ENCODE data around the gene HHIPL1. TPM values are rescaled to one million over a fixed set of nuclear protein-coding genes. Genes with fewer than 3 reads are reported as not detected.

The HHIPL1 gene
- total RNA-seq, 3 donors from 2014 or later = 0.26 to 3.2 (median 1.1) TPM

DNA sequence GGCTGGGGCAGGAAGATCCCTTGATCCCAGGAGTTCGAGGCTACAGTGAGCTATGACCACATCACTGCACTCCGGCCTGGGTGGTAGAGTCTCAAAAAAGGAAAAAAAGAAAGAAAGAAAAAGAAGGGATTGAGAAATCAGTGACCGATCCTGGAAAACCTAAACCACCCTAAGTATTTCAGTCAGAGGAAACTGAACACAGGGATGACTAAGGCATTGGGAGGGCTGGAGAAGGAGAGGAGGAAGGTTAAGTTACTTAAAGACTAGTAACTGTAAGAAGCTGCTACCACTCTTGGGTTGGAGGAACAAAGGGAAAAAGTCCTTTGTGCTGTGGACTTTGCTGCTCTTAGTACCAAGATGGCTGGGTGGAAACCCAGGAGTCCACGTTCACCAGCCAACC, 10.6 kb downstream of the HHIPL1 start:
- DNase-seq (no peak), ATAC-seq (no peak)
- no peaks in the 10 kb centered on the region for H3K4me1 ChIP-seq (ENCODE audit: low read depth)
- H3K36me3 ChIP-seq (ENCODE audit: low read depth) = no peaks in the 10 kb centered on the region
- H3K4me3 ChIP-seq = no peak overlapping the region
- intact Hi-C loops (cut with DNase I, micrococcal nuclease) = no loop called here
- TF ChIP-seq, protein P1, sequence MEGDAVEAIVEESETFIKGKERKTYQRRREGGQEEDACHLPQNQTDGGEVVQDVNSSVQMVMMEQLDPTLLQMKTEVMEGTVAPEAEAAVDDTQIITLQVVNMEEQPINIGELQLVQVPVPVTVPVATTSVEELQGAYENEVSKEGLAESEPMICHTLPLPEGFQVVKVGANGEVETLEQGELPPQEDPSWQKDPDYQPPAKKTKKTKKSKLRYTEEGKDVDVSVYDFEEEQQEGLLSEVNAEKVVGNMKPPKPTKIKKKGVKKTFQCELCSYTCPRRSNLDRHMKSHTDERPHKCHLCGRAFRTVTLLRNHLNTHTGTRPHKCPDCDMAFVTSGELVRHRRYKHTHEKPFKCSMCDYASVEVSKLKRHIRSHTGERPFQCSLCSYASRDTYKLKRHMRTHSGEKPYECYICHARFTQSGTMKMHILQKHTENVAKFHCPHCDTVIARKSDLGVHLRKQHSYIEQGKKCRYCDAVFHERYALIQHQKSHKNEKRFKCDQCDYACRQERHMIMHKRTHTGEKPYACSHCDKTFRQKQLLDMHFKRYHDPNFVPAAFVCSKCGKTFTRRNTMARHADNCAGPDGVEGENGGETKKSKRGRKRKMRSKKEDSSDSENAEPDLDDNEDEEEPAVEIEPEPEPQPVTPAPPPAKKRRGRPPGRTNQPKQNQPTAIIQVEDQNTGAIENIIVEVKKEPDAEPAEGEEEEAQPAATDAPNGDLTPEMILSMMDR (IDR thresholded peaks at IDR 0.05) = no peak
- no peaks in the 10 kb centered on the region for H3K9me3 ChIP-seq

DNA sequence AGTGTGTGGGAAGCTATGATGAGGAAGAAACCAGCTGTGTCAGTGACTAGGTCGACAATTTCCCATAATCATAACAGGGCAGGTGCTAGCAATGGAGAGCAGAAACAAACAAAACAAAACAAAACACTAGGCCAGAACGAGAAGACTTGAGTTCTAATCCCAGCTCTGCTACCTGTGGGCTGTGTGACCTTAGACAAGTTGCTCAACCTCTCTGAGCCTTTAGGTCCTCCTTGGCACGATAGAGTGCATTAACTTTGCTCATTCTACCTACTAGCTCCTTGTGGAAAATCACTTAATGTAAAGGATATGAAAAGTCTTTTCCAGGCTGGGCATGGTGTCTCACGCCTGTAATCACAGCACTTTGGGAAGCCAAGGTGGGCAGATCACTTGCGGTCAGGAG, 11.2 kb downstream of the HHIPL1 start:
- ATAC-seq = no peak
- intact Hi-C loops (cut with DNase I, micrococcal nuclease) = no loop called here

DNA sequence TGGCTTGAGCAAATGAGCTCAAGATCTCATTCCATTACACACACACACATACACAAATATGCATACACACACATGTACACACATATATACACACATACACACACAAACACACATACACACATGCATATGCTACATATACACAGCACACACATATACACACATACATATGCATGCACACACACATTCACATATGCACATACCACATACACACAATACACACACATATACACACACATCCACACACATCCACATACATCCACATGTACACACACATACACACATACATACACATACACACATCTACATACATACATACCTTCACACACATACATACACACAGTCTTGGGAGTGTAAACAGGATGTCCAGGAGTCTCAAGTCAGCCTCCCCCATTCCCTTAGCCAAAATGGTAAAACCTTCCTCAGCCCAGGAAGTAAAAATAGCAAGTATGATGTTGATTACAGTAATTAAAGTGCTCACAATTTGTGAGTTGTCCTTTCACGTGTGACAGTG, 12.8 kb downstream of the HHIPL1 start:
- ATAC-seq (no peak), DNase-seq (no peak)
- Histone ChIP-seq H3K4me3 (no peak overlapping the region), H3K4me1 (ENCODE audit: low read depth) (no peaks in the 10 kb centered on the region), H3K36me3 (ENCODE audit: low read depth) (no peaks in the 10 kb centered on the region), H3K9me3 (no peaks in the 10 kb centered on the region)
- intact Hi-C loops (cut with DNase I, micrococcal nuclease) = no loop called here
- TF ChIP-seq, protein P1 (IDR thresholded peaks at IDR 0.05) = no peak

More for the DNA sequence above, 11.2 kb downstream of the HHIPL1 start:
- TF ChIP-seq, protein P1 (IDR thresholded peaks at IDR 0.05) = no peak
- Histone ChIP-seq H3K4me3 (no peak overlapping the region), H3K9me3 (no peaks in the 10 kb centered on the region), H3K4me1 (ENCODE audit: low read depth) (no peaks in the 10 kb centered on the region), H3K36me3 (ENCODE audit: low read depth) (no peaks in the 10 kb centered on the region)
- no peak for DNase-seq

DNA sequence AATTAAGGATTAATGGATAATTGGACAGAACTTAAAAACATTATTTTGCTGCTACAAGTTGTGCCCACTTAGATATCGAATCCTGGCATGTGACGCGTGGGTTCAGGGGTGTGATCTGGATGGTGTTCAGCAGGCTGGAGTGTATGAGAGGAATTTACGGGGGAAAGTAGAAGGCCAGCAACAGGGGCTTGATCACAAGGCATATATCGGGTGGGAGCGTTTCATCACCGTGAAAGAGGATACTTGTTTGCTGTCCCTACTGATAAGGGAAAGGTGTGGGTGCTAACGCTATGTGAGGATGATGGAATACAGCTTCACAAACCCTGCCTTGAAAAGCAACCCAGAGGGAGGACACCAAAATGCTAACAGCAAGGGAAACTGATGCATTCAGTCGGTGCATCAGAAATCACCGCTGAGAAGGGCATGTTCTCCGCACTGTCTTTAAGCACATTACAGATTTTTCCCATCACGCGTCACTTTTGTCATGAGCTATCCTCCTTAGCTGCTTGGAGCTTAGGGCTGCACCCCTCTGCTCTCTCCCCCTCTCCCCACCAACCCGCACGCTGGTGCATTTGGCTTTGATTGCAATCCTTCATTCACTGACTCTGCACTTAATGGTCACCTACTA, 13.4 kb downstream of the HHIPL1 start:
- Histone ChIP-seq H3K4me1 (ENCODE audit: low read depth) (no peaks in the 10 kb centered on the region), H3K9me3 (no peaks in the 10 kb centered on the region), H3K36me3 (ENCODE audit: low read depth) (no peaks in the 10 kb centered on the region), H3K4me3 (no peak overlapping the region)
- ATAC-seq (no peak), DNase-seq (no peak)
- TF ChIP-seq, protein P1 (IDR thresholded peaks at IDR 0.05) = no peak
- intact Hi-C loops (cut with DNase I, micrococcal nuclease) = no loop called here

DNA sequence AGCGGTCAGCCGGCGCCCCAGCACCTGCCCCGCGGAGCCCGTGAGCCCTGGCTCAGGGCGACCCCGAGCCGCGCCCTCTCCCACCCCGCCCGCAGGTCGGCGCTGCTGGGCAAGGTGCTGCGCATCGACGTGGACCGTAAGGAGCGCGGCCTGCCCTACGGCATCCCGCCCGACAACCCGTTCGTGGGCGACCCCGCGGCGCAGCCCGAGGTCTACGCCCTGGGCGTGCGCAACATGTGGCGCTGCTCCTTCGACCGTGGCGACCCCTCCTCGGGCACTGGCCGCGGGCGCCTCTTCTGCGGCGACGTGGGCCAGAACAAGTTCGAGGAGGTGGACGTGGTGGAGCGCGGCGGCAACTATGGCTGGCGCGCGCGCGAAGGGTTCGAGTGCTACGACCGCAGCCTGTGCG, 14.4 kb downstream of the HHIPL1 start:
- ATAC-seq = peak; percentile 58
- DNase-seq = no peak
- TF ChIP-seq, protein P1 (IDR thresholded peaks at IDR 0.05) = no peak
- Histone ChIP-seq H3K9me3 (no peaks in the 10 kb centered on the region), H3K4me3 (no peak overlapping the region), H3K36me3 (ENCODE audit: low read depth) (no peaks in the 10 kb centered on the region), H3K4me1 (ENCODE audit: low read depth) (no peaks in the 10 kb centered on the region)
- intact Hi-C loops (cut with DNase I, micrococcal nuclease) = no loop called here
